GM19395 (cell line): ENCODE measurements around the gene DNAH11.
"Not testable (repeated sequence)": the region's sequence is repeated elsewhere in the genome, so short reads cannot be mapped to it uniquely, and the experiment has no call there.

Experiments used
- ATAC-seq: cut with Tn5 transposase; IDR thresholded peaks from one replicate; pipeline ENCODE4 v1.9.1; 2021; ENCODE audit warnings: mild to moderate bottlenecking, moderate library complexity; ENCODE audit not compliant: unreplicated experiment

The DNAH11 gene

DNA sequence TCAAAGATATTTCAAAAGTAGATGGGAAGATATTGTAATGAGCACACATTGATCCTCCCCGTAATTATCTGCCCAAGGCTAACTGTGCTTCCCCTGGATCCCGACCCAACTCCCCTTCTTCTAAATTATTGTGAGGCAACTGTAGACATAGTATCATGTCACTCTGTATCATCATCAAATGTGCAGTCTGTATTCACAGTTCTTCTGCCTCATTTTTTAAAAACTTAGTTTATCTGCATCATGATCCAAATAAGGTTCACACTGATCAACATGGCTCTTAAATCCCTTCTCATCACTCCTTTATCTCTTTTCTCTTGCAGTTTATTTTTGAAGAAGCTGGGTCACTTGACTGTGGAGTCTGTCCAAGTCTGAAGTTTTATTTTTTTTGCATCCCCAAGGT, 375.4 kb downstream of the DNAH11 start:
- no peak for ATAC-seq

GRCh38 chr7:21920936-21921335, 378.1 kb downstream of the DNAH11 start:
- no peak for ATAC-seq

DNA sequence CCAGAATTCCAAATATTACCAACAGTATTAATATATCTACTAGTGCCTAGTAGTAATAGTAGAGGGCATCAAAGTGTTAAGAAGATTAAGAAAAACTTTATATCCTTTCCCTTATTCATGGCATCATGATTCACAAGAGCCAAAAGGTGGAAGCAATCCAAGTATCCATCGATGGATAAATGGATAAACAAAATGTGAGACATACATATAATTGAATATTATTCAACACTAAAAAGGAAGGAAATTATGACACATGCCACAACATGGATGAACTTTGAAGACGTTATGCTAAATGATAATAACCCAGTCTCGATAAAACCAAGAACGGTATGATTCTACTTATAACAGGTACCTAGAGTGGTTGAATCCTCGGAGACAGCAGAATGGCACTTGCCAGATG, 379.8 kb downstream of the DNAH11 start:
- no peak for ATAC-seq

GRCh38 chr7:21923658-21924057, 380.8 kb downstream of the DNAH11 start:
- ATAC-seq = no peak

GRCh38 chr7:21926448-21926847, 383.6 kb downstream of the DNAH11 start:
- no peak for ATAC-seq

DNA sequence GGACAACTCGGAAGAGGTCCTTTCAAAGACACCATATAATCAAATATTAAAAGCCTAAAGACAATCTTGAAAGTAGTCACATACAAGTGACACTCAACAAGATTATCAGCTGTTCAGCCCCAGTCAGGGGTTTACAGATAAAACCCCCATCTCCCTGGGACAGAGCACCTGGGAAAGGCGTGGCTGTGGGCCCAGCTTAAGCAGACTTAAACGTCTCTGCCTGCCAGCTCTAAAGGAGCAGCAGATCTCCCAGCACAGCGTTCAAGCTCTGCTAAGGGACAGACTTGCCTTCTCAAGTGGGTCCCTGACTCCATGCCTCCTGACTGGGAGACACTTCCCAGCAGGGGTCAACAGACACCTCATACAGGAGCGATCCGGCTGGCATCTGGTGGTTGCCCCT, 384.9 kb downstream of the DNAH11 start:
- ATAC-seq = no peak

DNA sequence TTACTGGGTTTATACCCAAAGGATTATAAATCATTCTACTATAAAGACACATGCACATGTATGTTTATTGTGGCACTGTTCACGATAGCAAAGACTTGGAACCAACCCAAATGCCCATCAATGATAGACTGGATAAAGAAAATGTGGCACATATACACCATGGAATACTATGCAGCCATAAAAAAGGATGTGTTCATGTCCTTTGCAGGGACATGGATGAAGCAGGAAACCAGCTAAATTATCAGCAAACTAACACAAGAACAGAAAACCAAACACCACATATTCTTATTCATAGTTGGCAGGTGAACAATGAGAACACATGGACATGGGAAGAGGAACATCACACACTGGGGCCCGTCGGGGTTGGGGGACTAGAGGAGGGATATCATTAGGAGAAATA, 390.5 kb downstream of the DNAH11 start:
- not testable (repeated sequence) for ATAC-seq

GRCh38 chr7:21934808-21935207, 392.0 kb downstream of the DNAH11 start:
- no peak for ATAC-seq

DNA sequence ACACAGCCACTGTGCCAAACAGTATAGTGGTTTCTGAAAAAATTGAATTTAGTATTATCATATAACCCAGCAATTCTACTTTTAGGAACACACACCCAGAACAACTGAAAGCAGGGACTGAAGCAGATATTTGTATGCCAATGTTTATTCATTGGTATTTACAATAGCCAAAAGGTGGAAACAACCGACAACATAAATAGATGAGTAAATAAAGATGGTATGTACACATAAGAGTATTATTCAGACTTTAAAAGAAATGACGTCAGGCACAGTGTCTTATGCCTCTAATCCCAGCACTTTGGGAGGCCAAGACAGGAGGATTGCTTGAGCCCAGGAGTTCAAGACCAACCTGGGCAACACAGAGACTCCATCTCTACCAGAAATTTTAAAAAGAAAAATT, 395.6 kb downstream of the DNAH11 start:
- ATAC-seq = no peak

DNA sequence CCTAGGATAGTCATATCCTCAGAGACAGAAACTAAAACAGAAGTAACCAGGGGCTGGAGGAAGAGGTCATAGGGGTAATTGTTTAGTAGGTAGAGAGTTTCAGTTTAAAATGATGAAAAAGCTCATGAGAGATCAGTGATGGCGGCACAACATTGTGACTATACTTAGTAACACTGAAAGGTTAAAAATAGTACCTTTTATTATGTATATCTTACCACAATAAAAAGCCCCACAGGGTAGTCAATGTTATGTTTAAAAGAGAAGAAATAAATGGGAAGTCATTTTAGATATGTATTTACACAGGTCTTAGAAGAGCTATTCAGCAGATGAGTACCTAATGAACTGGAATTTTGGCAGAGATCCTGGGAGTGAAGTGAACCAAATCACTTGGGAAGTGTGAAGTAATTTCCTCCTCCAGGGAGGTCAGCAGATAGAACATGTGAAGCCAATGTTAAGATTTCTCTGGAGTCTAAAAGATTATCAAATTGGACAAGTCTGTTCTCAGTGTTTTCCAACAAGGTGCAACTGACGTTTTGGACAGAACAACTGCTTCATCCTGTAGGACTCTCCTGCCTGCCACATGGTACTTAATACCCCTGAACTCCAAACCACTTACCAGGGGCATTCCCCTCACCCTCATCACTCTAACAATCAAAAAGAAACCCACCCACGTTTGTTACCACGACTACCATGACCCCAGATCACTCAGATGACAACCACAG, 396.5 kb downstream of the DNAH11 start:
- peak; percentile 75 for ATAC-seq

DNA sequence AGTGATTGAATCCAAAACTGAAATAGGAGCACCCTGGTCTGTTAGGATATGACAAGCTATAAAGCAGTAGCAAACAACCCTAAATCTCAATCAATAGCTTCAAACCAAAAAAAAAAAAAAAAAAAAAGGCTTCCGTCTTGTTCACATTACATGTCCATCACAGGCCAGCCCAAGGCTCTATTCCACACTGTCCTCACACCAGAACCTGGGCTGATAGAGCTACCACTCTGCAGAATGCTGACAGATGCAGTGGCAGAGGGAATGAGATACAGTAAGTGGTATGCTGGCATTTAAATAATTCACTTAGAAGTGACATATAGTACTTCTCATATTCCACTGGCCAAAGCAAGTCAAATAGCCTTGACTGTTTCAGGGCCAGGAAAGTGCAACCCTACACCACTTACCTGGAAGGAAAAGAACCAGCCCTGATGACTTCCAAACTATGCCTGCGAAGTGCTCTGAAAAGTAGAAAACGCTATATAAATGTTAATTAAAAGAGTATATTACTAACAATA, 397.1 kb downstream of the DNAH11 start:
- ATAC-seq = no peak

- ATAC-seq = peak; percentile 14
These were observed 398.8 kb downstream of the DNAH11 start for GRCh38 chr7:21941611-21942141.

- no peak for ATAC-seq
These were observed 400.1 kb downstream of the DNAH11 start for GRCh38 chr7:21942955-21943354.

DNA sequence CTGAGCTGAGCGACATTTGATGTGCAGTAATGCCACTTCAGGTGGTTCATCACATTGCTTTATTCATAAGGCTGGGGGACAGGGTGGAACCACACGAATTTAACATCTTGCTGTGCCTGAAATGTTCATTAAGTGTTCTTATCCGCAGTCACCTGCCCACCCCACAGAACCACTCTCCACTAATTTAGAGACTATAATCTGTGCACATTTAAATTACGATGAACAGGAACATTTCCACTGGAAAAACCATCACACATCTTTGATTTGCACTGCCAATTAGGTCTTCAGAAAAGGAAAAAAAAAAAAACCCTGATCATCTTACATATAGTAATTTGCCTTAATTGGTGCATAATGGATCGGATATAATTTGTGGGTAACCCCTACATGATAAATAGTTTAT, 400.6 kb downstream of the DNAH11 start:
- no peak for ATAC-seq

- ATAC-seq = no peak
These were observed 402.0 kb downstream of the DNAH11 start for GRCh38 chr7:21944616-21945453.

DNA sequence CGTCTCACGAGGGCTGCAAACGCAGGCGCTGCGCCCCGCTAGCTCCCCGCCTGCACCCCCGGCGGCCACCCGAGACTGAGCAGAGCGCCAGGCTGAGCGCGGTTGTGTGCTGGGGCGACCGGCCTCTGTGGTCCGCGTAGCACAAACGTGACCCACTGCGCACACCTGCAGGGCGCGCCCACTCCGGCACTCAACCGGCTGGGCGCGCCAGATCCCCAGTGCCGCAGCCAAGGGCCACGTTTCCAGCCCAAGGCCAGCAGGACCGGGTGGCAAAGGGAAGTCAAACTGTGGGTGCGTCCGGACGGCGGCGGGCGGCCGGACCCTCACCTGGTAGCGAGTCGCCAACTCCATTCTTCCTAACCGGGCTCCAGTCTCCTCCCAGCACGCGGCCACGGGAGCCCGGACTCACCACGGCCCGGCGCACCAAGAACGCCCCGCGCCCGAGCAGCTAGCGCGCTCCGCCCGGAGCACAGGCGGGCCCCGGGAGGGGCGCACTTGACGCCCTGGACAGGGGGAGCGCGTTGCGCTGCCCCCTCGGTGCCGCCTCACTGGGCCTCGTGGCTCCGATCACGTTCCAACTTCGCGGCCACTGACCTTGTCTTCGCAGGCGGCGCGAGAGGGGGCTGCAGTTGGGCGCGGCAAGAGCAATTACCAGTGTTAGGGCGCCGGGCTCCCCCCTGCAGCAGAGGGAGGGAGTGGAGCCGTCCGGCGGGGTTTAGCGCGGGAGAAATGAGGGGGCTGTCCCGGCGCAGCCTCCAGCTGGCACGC, 402.8 kb downstream of the DNAH11 start, which contains the start of gene CDCA7L:
CDCA7L (minus strand) TSS at position 446 of the 768 bp plus-strand sequence; CDS start at position 351, 95 bp downstream.
- ATAC-seq = peak; percentile 85

DNA sequence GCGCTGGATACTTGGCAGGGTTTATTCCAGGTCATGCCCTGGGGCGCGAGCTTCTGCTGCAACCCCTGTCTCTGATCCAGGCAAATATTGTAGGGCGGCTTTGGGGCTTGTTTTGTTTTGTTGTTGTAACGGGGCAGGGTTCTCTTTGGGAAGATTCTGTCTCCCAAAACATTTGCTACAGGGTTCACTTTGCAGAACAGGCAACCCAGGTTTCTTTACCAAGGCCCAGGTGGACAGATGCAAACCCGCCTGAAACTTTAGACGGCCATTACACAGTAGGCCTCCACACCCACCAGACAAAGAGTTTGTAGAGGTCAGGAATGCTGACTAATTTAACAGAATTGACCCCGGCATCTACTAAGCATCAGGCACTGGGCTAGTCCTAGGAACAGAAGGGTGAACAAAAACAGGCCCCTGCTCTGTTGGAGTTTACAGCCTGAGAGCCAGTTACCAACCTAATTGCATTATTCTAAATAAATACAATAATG, 403.4 kb downstream of the DNAH11 start:
- ATAC-seq = no peak

DNA sequence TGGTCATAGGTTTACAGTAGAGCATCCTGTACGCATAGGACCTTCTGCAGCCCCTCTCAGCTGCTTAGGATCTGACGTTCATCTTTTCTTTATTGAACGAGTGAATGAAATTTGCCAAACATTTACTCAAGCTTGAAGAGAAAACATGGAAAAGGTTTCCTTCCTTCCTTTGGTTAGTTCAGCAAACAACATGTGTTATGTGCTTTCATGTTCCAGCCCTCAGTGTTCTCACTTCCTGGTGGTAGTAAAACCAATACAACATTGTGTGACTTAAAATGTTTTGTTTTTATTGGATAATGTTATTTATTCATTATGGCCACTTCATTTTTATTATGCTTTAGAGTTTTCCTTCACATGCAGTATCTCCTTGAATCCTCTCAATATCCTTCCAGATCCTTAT, 404.2 kb downstream of the DNAH11 start:
- no peak for ATAC-seq

DNA sequence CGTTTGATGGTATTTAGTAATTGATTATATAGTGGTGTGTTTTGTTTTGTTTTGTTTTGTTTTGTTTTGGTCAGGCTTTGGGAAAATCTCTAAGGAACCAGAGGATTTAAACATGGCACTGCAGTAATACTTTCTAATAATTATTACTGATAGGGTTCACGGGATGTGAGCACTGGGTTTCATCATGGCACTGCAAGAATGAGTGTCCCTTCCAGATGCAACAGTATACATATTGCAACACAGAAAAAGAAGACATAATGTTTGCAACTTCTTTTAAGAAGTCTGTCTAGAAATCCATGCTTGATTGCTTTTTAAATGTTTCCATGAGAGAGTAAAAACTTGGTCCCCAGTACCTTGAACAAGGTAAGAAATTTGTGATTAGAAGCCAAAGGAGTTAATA, 405.1 kb downstream of the DNAH11 start:
- no peak for ATAC-seq

- no peak for ATAC-seq
These were observed 405.5 kb downstream of the DNAH11 start for GRCh38 chr7:21948364-21948763.
